ENCODE data around the gene ANKRD12.

DNA sequence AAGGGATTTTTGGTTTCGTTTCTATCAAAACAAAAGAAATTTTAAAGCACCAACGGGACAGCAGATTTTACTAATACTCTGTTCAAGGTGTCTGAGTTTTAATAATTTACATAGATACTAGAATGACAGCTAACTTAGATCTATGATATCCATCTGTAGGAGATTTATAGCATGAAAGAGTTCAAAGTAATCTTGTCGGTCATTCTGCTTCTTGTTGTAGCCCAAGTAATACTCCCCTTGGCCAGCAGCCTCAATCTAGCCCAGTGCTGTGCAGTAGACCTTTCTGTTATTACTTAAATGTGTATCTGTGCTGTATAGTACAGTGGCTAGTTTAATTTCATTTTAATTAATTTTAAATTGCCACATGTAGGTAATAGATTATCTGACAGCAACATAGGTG, 44.7 kb downstream of the ANKRD12 start:
- TF ChIP-seq, protein P1, sequence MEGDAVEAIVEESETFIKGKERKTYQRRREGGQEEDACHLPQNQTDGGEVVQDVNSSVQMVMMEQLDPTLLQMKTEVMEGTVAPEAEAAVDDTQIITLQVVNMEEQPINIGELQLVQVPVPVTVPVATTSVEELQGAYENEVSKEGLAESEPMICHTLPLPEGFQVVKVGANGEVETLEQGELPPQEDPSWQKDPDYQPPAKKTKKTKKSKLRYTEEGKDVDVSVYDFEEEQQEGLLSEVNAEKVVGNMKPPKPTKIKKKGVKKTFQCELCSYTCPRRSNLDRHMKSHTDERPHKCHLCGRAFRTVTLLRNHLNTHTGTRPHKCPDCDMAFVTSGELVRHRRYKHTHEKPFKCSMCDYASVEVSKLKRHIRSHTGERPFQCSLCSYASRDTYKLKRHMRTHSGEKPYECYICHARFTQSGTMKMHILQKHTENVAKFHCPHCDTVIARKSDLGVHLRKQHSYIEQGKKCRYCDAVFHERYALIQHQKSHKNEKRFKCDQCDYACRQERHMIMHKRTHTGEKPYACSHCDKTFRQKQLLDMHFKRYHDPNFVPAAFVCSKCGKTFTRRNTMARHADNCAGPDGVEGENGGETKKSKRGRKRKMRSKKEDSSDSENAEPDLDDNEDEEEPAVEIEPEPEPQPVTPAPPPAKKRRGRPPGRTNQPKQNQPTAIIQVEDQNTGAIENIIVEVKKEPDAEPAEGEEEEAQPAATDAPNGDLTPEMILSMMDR (IDR thresholded peaks at IDR 0.05): no peak
- TF ChIP-seq POLR2AphosphoS5 (IDR thresholded peaks at IDR 0.05; ENCODE audit: low read depth, low read length): no peak
